Pancreas (tissue), 10 donors: Measurements from ENCODE around the gene SPAG16. TPM values are rescaled to one million over a fixed set of nuclear protein-coding genes. Genes with fewer than 3 reads are reported as not detected.

ENCODE experiments used
- ATAC-seq, 4 donors: fragments of 200-7000 bp; cut with Tn5 transposase; one replicate each; pipeline versions ENCODE4 v1.8.0 to v1.9.1; 2020; ENCODE audit warnings: mild to moderate bottlenecking in 4 of 4, moderate library complexity in 4 of 4
- DNase-seq, 6 donors: peaks; one replicate each; pipeline ENCODE4 v3.0.0-alpha.2; 2020
- FAIRE-seq: peaks from 2 replicates; lab custom pipeline; 2012; peaks lifted over from hg19 to GRCh38; lab: Jason Lieb, UNC
- H3K27ac ChIP-seq, 4 donors: fragments of 200-600 bp; sonication (generic); 1 replicate in 3 of 4; 2 replicates in 1 of 4; pipeline versions ENCODE4 v1.5.0 to v1.8.0; 2020
- H3K27me3 ChIP-seq, 4 donors: fragments of 200-600 bp; one replicate each; pipeline ENCODE4 v1.8.0; 2021
- H3K36me3 ChIP-seq, 3 donors: fragments of 200-600 bp; sonication (generic) in 1 of 3; one replicate each; pipeline versions ENCODE4 v1.5.0 to v1.8.0; 2020 to 2021
- H3K4me1 ChIP-seq, 3 donors: fragments of 200-600 bp; one replicate each; pipeline ENCODE4 v1.8.0; 2021
- H3K4me3 ChIP-seq, 4 donors: fragments of 200-600 bp; sonication (generic) in 2 of 4; one replicate each; pipeline versions ENCODE4 v1.5.0 to v1.8.0; 2020 to 2021
- H3K9me3 ChIP-seq, 4 donors: fragments of 200-600 bp; one replicate each; pipeline ENCODE4 v1.8.0; 2021
- CTCF ChIP-seq, 4 donors: fragments of 200-600 bp; sonication (generic) in 3 of 4; IDR thresholded peaks; one replicate each; pipeline versions ENCODE4 v1.5.0 to v1.8.0; 2021; ENCODE audit warnings: antibody characterized with exemption in 4 of 4
- WGBS, 2 donors: extraction: QIAGEN DNeasy Blood & Tissue Kit; methylation state at CpG; one replicate each; pipeline ENCODE4 v1.1.7; 2013; 5-methylcytosine and 5-hydroxymethylcytosine counted together
- intact Hi-C, 3 donors: fragments of 100-400 bp; cut with DNase I; formaldehyde crosslinking; loops; one replicate each; pipeline versions ENCODE4 v1.11.1 to v1.14.2; 2022
- polyA plus RNA-seq, 2 donors: library from polyadenylated mRNA; stranded (reverse); fragments of 200-250 nt; gene quantifications; one replicate each; pipeline ENCODE4 v1.2.3, GENCODE V29; 2013
- total RNA-seq, 6 donors: library from RNA; stranded (reverse); fragmentation: NEBNext Ultra II Directional in 4 of 6; extraction: Animal tissue kit (Norgen Biotek cat#: 25700) in 4 of 6; gene quantifications; one replicate each; pipeline versions ENCODE4 v1.2.1 to v1.2.4, GENCODE V29; 2021 to 2023
- donor health status: healthy with polysubstance abuse.
- donor health status: DM: no; HTN: no; CAD: no; lungs with moderate emphysema.
- donor health status: DM: no; HTN: no; CAD: no.
- donor health status: control.
- donor health status: control.
- donor health status: Bipolar disorder and iron deficiency.
- donor health status: DM: yes; HTN: yes; CAD: no.
- donor health status: DM: no; HTN: no; CAD: no.
- donor health status: DM: no; HTN: no; CAD: no.
- donor health status: DM: yes; HTN: yes; CAD: no.

The SPAG16 gene
- total and polyA plus RNA-seq, 8 donors = 9.7 to 25.7 (median 11.7) TPM

GRCh38 chr2:214401580-214401979 lies 1117.3 kb downstream of the SPAG16 start:
- DNase-seq (no peak), FAIRE-seq (no peak), ATAC-seq (no peak)
- no peaks in the 10 kb centered on the region for H3K36me3 ChIP-seq
- no peaks in the 10 kb centered on the region for H3K9me3 ChIP-seq
- intact Hi-C loops = no loop called here
- H3K4me3 ChIP-seq = no peak overlapping the region
- no peak overlapping the region for H3K27ac ChIP-seq
- no peak for TF ChIP-seq CTCF (IDR thresholded peaks at IDR 0.05)
- H3K4me1 ChIP-seq = no peaks in the 10 kb centered on the region
- WGBS, 2 donors = 52 to 62% methylated on average over 2 of the region's 2 CpGs
- H3K27me3 ChIP-seq = no peaks in the 10 kb centered on the region

GRCh38 chr2:214410128-214410775 lies 1126.0 kb downstream of the SPAG16 start:
- no peaks in the 10 kb centered on the region for H3K27me3 ChIP-seq
- FAIRE-seq = no peak
- ATAC-seq = no peak
- H3K4me3 ChIP-seq = no peak overlapping the region
- no peak for DNase-seq
- no peaks in the 10 kb centered on the region for H3K4me1 ChIP-seq
- no peaks in the 10 kb centered on the region for H3K9me3 ChIP-seq
- H3K36me3 ChIP-seq = no peaks in the 10 kb centered on the region
- 32 to 33% methylated on average over 13 of the region's 13 CpGs for WGBS, 2 donors
- no peak overlapping the region for H3K27ac ChIP-seq
- TF ChIP-seq CTCF (IDR thresholded peaks at IDR 0.05) = no peak
- intact Hi-C loops = no loop called here

GRCh38 chr2:214410918-214411554 lies 1126.8 kb downstream of the SPAG16 start, which contains the start of gene VWC2L:
Gene VWC2L (plus strand): TSS chr2:214411054. CDS start chr2:214414194, 3,140 bp downstream.
- ATAC-seq (peak; percentile 40 to 94 (median 86)), DNase-seq (peak; percentile 21 to 78 (median 64)), FAIRE-seq (no peak)
- intact Hi-C loops = no loop called here
- Histone ChIP-seq H3K4me3 (no peak within 1 kb of the TSS), H3K27ac (no peak within 1 kb of the TSS), H3K9me3 (no peaks in the 10 kb centered on the region), H3K36me3 (no peaks in the 10 kb centered on the region), H3K4me1 (no peaks in the 10 kb centered on the region), H3K27me3 (no peaks in the 10 kb centered on the region)
- TF ChIP-seq CTCF (IDR thresholded peaks at IDR 0.05) = no peak
- 10% methylated on average over 19 of the region's 19 CpGs for WGBS, 2 donors

GRCh38 chr2:214412679-214413078 lies 1128.4 kb downstream of the SPAG16 start:
- FAIRE-seq (no peak), DNase-seq (no peak), ATAC-seq (no peak)
- no peaks in the 10 kb centered on the region for H3K27me3 ChIP-seq
- WGBS, 2 donors = 57 to 71% methylated on average over 1 of the region's 1 CpG
- intact Hi-C loops = no loop called here
- no peaks in the 10 kb centered on the region for H3K36me3 ChIP-seq
- no peaks in the 10 kb centered on the region for H3K4me1 ChIP-seq
- no peak for TF ChIP-seq CTCF (IDR thresholded peaks at IDR 0.05)
- H3K4me3 ChIP-seq = no peak overlapping the region
- no peak overlapping the region for H3K27ac ChIP-seq
- no peaks in the 10 kb centered on the region for H3K9me3 ChIP-seq

GRCh38 chr2:214436470-214436869 lies 1152.2 kb downstream of the SPAG16 start:
- H3K4me1 ChIP-seq = no peaks in the 10 kb centered on the region
- H3K4me3 ChIP-seq = no peak overlapping the region
- H3K27ac ChIP-seq = no peak overlapping the region
- no peaks in the 10 kb centered on the region for H3K36me3 ChIP-seq
- ATAC-seq = no peak
- no peak for DNase-seq
- H3K9me3 ChIP-seq = no peaks in the 10 kb centered on the region
- TF ChIP-seq CTCF (IDR thresholded peaks at IDR 0.05) = no peak
- no peak for FAIRE-seq
- WGBS, 2 donors = 78 to 89% methylated on average over 4 of the region's 4 CpGs
- H3K27me3 ChIP-seq = no peaks in the 10 kb centered on the region
- intact Hi-C loops = no loop called here
